Thyroid gland (tissue), 4 donors: Measurements from ENCODE around the gene CGN. TPM values are rescaled to one million over a fixed set of nuclear protein-coding genes. Genes with fewer than 3 reads are reported as not detected.

Source experiments
- DNase-seq, 2 donors: peaks; one replicate each; pipeline ENCODE4 v3.0.0-alpha.2; 2019
- H3K27ac ChIP-seq, 3 donors: fragments of 200-600 bp; sonication (generic); 1 replicate in 2 of 3; 2 replicates in 1 of 3; pipeline ENCODE4 v1.5.1; 2016 to 2019; ENCODE audit warnings: mild to moderate bottlenecking in 1 of 3, moderate library complexity in 1 of 3
- H3K27me3 ChIP-seq: fragments of 200-600 bp; sonication (generic); one replicate; pipeline ENCODE4 v1.5.1; 2019
- H3K36me3 ChIP-seq, 2 donors: fragments of 200-600 bp; sonication (generic); one replicate each; pipeline ENCODE4 v1.5.1; 2016 to 2019
- H3K4me1 ChIP-seq, 2 donors: fragments of 200-600 bp; sonication (generic); one replicate each; pipeline ENCODE4 v1.5.1; 2017 to 2019
- H3K4me3 ChIP-seq, 3 donors: fragments of 200-600 bp; sonication (generic); replicated peaks in 1 of 3; 1 replicate in 2 of 3; 2 replicates in 1 of 3; pipeline ENCODE4 v1.5.1; 2016; ENCODE audit warnings: mild to moderate bottlenecking in 1 of 3
- H3K9me3 ChIP-seq: fragments of 200-600 bp; sonication (generic); one replicate; pipeline ENCODE4 v1.5.1; 2017
- CTCF ChIP-seq, 6 experiments: fragments of 200-600 bp in 3 of 6; fragments of 450-650 bp in 3 of 6; sonication (generic) in 3 of 6; IDR thresholded peaks; one replicate each; pipeline ENCODE4 v1.5.1; 2016 to 2019; ENCODE audit warnings: antibody characterized with exemption in 6 of 6, mild to moderate bottlenecking in 2 of 6, inconsistent platforms in 1 of 6, moderate library complexity in 1 of 6
- POLR2A ChIP-seq, 2 donors: fragments of 450-650 bp; IDR thresholded peaks; one replicate each; pipeline ENCODE4 v1.6.1; 2017; ENCODE audit warnings: antibody characterized with exemption in 2 of 2, mild to moderate bottlenecking in 2 of 2, moderate library complexity in 1 of 2
- WGBS, 2 donors: methylation state at CpG; one replicate each; pipeline ENCODE4 v1.1.5; 2017; 5-methylcytosine and 5-hydroxymethylcytosine counted together
- intact Hi-C: fragments of 100-400 bp; cut with DNase I; formaldehyde crosslinking; loops from one replicate; pipeline ENCODE4 v1.15.1; 2023
- total RNA-seq, 4 donors: library from RNA; depleted of rRNA; stranded (reverse); fragments of >200 nt; gene quantifications; one replicate each; pipeline ENCODE4 v1.2.3, GENCODE V29; 2016

Gene CGN
- total RNA-seq, 4 donors from 2014 or later = 7.7 to 14.9 (median 8.7) TPM

DNA sequence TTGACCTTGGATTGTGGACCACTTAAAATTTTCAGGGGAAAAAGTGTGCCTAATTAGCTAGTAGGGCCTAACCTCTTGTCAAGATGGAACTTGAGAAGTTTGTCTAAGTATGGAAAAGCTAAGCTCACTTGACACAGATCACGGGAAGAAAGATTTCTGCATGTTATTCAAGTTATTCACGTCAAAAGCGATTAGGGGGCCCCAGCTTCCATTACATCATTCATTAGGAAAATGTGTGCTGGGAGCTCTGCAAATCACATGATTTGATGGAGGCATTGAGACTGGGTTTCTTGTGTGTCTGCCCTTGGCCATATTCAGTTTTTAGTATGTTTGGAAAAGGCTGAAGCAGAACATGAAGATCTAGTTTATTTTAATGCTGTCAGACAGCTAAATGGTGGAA lies 36.4 kb upstream of the CGN start:
- no peaks in the 10 kb centered on the region for H3K36me3 ChIP-seq
- no peak for TF ChIP-seq POLR2A (IDR thresholded peaks at IDR 0.05)
- TF ChIP-seq CTCF (IDR thresholded peaks at IDR 0.05) = no peak
- intact Hi-C loops = no loop called here
- H3K27ac ChIP-seq = no peak overlapping the region
- no peaks in the 10 kb centered on the region for H3K9me3 ChIP-seq
- no peak for DNase-seq
- peaks cover 4% of the 10 kb centered on the region in 2 donors for H3K4me1 ChIP-seq
- WGBS, 2 donors = 83 to 96% methylated on average over 3 of the region's 3 CpGs
- no peaks in the 10 kb centered on the region for H3K27me3 ChIP-seq
- H3K4me3 ChIP-seq = no peak overlapping the region

- Histone ChIP-seq H3K4me1 (peaks cover 4% of the 10 kb centered on the region in 2 donors), H3K27me3 (no peaks in the 10 kb centered on the region), H3K9me3 (no peaks in the 10 kb centered on the region), H3K4me3 (no peak overlapping the region), H3K36me3 (no peaks in the 10 kb centered on the region), H3K27ac (no peak overlapping the region)
- intact Hi-C loops = no loop called here
- WGBS, 2 donors = 93 to 96% methylated on average over 1 of the region's 1 CpG
- TF ChIP-seq POLR2A (IDR thresholded peaks at IDR 0.05) (no peak), CTCF (IDR thresholded peaks at IDR 0.05) (no peak)
- no peak for DNase-seq
These were observed 36.0 kb upstream of the CGN start for GRCh38 chr1:151475175-151475574.

DNA sequence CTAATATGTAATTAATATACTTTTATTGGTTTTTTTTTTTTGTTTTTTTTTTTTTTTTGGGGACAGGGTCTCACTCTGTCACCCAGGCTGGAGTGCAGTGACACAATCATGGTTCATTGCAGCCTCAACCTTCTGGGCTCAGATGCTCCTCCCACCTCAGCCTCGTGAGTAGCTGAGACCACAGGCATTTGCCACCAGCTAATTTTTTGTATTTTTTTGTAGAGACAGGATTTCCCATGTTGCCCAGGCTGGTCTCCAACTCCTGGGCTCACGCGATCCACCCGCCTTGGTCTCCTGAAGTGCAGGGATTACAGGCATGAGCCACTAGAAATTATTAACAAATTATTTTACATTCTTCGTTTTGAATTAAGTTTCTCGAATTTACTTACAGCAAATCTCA lies 35.1 kb upstream of the CGN start:
- Histone ChIP-seq H3K36me3 (no peaks in the 10 kb centered on the region), H3K27ac (no peak overlapping the region), H3K4me1 (peaks cover 4% of the 10 kb centered on the region in 2 donors), H3K4me3 (no peak overlapping the region), H3K9me3 (no peaks in the 10 kb centered on the region), H3K27me3 (no peaks in the 10 kb centered on the region)
- 85 to 86% methylated on average over 6 of the region's 6 CpGs for WGBS, 2 donors
- intact Hi-C loops = no loop called here
- no peak for DNase-seq
- TF ChIP-seq CTCF (IDR thresholded peaks at IDR 0.05) = no peak
- TF ChIP-seq POLR2A (IDR thresholded peaks at IDR 0.05) = no peak

DNA sequence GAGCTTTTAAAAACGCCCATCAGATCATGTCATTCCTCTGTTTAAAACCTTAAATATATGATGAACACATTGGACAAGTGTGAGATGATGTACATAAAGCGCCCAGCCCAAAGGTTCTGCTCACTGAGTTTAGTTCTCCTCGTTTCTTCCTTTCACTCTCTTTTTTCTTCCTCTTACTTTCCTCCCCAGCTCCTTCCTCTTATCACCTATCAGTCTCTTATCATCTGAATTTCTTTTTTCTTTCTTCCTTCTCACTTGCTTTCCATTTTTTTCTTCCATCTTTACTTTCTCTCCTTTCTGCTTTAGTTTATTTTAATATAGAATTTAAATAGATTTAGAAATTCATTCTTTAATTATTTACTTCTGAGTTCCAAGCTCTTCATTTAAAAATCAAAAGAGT lies 34.1 kb upstream of the CGN start:
- TF ChIP-seq CTCF (IDR thresholded peaks at IDR 0.05) (no peak), POLR2A (IDR thresholded peaks at IDR 0.05) (no peak)
- intact Hi-C loops = no loop called here
- peaks cover 4% of the 10 kb centered on the region in 2 donors for H3K4me1 ChIP-seq
- H3K9me3 ChIP-seq = no peaks in the 10 kb centered on the region
- DNase-seq = no peak
- H3K36me3 ChIP-seq = no peaks in the 10 kb centered on the region
- no peaks in the 10 kb centered on the region for H3K27me3 ChIP-seq
- no peak overlapping the region for H3K27ac ChIP-seq
- WGBS, 2 donors = 89 to 90% methylated on average over 3 of the region's 3 CpGs
- H3K4me3 ChIP-seq = no peak overlapping the region

DNA sequence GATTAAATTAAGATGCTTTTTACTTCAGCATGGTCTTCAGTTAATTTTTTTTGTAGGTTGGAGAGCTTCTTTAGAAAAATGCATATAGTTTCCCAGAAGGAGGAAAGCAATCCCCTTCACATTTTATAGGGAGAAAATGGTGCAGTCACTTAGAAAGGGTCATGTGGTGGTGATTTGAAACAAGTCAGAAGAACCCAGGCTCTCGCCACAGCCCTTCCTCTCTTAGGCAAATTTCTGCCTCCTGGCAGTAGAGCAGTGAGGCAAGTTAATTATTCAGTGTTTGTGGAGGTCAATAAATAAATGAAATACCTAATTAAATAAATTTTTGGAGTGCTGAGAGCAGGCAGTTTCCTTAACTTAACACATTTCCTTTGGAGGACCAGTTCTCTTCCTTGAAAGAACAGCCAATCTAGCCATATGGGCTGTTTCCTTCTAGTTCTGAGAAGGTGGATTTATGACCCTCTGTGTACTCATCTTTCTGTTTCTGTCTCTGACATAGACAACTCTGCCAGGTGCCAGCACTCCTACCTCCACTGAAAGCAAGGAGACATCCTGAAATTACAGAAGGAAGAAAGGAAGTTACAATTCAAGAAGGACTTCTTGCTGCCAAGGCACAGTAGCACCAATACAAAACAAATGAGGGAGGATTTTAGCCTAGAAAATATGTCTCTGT lies 32.9 kb upstream of the CGN start:
- Histone ChIP-seq H3K27ac (no peak overlapping the region), H3K27me3 (no peaks in the 10 kb centered on the region), H3K9me3 (no peaks in the 10 kb centered on the region), H3K36me3 (no peaks in the 10 kb centered on the region), H3K4me1 (peaks cover 0 to 4% of the 10 kb centered on the region in 2 donors), H3K4me3 (no peak overlapping the region)
- TF ChIP-seq POLR2A (IDR thresholded peaks at IDR 0.05) = no peak
- no peak for TF ChIP-seq CTCF (IDR thresholded peaks at IDR 0.05)
- DNase-seq = no peak
- intact Hi-C loops = no loop called here
- 91% methylated on average over 1 of the region's 1 CpG for WGBS, 2 donors
